IPS DF 4.7 (cell line): Measurements from ENCODE around the gene ROBO1.
"Not testable (repeated sequence)": the region's sequence is repeated elsewhere in the genome, so short reads cannot be mapped to it uniquely, and the experiment has no call there.

ENCODE experiments used
- DNase-seq: peaks from one replicate; pipeline ENCODE4 v3.0.0-alpha.2; 2013; ENCODE audit warnings: low spot score; ENCODE audit errors: extremely low read depth

ROBO1 gene

DNA sequence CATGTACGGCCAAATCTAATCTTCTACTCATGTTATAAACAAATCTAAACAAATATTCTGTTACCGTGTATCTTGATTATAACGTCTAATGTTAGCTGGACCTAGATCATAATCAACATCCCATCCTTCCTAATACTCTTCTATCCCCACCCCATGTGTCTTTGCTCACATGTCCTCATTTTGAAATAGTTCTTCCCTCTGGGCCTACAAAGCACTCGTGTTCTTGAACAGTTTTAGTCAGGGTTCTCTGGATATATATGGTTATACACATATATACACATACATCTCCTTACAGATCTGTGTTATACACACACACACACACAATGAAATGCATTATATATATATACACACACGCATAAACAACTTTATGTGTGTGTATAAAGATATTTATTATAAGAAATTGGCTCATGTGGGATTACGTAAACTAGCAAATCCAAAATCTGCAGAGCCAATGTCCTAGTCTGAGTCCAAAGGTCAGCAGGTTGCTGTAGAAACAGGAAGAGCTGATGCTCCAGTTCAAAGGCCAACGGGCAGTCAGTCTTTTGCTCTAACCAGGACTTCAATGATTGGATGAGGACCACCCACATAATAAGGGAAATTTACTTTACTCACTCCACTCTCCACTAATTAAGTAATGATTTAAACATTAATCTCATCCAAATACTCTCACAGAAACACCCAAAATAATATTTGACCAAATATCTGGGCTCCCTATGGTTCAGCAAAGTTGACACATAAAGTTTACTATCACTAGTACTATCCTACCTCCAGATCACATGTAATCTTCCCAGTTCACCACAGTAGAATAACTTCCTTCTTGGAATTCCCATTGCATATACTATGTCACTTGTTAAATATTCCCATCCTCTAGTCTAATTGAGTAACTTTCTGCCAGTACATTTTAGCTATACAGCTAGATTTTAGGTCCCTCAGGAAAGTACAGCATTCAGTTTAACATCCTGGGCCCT, 450.0 kb downstream of the ROBO1 start:
- DNase-seq = no peak

DNA sequence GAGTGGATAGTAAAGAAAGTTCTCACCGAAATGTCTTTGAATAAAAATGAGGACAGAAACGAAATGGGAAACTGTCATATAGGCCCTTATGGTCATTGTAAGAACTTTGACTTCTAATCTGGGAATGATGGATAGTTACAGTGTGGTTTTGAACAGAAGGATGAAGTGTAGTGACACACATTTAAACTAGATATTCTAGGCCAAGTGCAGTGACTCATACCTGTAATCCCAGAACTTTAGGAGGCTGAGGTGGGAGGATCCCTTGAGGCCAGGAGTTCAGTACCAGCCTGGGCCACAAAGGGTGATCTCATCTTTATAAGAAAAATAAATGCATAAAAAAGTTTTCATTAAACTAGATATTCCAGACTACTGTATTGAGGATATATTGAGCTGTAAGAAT, 452.8 kb downstream of the ROBO1 start:
- DNase-seq = no peak

DNA sequence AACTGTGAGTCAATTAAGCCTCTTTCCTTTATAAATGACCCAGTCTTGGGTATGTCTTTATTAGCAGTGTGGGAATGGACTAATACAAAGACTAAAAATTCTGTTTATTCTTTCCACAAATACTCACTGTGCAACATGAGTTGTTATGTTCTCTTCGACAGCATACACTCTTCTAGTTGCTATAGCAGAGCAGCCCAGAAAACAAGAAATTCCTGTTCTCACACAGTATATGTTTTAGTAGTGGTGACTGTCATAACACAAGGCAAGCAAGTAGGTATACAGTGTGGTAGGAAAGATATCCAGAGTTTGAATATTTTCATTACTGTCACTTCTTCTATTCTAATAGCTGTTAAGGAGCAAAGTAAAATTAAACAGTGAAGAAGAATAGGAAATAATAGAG, 453.3 kb downstream of the ROBO1 start:
- no peak for DNase-seq

DNA sequence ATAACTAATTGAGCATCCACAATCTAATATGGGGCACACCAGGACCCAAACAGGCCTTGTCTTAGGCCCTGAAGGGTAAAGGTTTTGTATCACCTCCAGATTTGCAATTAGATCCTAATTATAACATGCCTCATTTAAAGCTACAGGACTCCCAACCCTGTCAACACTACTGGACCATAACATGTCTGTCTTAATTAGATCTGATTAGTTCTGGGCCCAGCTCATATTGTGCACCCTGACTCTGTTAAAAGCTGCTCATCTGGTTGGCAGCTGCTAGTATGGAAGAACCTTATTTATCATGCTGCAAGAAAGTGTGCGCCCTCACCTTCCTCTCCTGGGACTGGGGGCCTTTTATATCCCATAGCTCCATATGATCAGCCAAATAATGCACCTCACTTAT, 457.8 kb downstream of the ROBO1 start:
- DNase-seq = no peak

DNA sequence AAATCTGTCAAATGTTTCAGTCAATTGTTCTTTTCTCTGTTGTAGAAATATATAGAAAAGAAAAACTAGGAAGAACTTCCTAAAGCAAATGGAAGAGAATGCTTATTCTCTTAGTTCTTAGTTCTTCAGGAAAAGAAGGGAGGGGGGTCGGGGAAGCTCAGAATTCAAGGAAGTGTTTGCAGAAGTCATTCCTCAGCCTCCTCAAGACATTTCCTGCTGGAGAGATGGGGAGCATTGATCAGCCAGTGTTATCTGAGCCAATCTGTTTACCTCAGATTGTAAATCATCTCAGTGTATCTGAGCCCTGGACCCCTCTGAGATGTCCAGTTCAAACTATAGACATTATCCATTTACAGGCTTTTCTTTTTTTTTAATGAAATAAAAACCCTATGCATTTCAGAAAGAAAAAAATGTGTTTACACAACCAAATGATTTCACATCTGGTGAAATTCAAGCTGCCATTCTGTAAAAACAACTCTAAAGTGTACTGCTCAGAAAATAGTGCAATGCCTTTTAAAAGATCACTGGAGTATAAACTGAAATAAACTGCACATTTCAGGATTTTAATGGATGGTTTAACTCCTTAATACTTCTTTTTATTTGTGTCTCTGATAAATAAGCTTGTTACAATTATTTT, 460.7 kb downstream of the ROBO1 start:
- DNase-seq = no peak

DNA sequence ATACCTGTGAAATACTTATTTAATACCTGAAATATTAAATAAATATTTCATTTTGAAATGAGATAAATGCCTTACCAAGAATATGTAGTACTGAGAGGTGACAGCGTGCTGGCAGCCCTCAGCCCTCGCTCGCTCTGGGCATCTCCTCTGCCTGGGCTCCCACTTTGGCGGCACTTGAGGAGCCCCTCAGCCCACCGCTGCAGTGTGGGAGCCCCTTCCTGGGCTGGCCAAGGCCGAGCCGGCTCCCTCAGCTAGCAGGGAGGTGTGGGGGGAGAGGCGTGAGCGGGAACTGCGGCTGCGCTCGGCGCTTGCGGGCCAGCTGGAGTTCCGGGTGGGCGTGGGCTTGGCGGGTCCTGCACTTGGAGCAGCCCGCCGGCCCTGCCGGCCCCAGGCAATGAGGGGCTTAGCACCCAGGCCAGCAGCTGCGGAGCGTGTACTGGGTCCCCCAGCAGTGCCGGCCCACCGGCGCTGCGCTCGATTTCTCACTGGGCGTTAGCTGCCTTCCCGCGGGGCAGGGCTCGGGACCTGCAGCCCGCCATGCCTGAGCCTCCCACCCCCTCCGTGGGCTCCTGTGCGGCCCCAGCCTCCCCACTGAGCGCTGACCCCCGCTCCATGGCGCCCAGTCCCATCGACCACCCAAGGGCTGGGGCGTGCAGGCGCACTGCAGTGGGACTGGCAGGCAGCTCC, 467.7 kb downstream of the ROBO1 start:
- not testable (repeated sequence) for DNase-seq

DNA sequence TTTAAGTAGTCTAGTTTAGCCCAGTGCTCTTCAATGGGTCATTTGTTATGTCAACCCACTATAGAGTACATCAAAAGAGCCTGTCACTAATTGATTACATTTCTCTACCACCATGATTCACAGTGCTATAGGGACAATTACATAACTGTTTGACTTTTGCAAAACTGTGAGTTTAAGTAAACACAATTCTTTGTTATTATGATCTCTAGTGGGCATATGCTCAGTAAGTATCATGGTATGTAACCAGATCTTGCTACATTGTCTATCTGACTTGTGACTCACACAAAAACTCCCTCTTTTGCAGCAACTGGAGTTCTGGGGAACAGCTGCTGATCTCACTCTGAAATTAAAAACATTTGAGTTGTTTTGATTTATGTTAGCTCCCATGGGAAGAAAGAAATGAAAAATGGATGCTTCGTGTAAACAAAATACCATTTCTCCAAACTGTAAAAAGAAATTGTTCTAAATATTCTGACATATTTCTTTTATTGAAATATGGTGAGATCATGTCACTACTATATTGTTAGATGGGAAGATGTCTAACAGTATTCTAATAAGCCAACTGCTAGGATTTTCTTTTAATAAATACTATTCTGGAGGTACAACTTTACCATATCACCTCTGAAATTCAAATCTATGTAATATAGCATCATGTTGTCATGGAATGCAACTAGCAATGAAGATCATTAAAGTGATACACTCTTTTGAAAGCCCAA, 470.4 kb downstream of the ROBO1 start:
- DNase-seq = no peak

DNA sequence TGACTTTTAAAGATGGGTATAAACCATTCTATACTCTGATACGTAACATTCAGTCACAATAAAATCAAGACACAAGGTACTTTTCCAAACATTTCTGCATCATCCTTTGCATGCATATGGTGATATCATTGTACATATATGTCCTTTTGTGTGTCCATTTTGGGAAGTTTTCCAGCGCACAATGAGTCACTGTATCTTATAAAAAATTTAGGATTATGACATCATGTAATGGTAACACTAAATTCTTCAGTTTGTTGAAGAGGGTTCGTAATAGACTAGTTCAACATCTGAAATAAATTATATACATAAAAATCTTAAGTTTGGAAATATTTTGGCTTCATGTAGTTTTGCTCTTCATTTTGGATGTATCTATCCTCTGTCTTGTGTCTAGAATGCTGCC, 480.9 kb downstream of the ROBO1 start:
- no peak for DNase-seq

DNA sequence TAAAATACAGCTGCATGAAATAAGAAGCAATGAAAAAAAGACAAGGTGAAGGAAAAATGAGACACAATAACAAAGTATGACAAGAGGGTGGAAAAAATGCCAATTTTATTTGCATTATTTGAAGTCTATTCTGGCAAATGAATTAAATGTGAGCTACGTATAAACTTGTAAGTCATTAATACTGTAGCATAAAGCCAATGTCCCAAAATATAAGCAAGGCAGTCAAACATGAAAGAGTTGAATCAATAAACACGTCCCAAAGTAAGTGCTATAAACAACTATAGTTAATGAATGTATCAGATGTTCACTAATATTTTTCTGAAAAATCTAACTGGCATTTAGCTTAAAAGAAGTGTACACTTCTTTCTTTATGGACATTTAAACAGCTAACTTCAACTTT, 481.9 kb downstream of the ROBO1 start:
- DNase-seq = no peak

DNA sequence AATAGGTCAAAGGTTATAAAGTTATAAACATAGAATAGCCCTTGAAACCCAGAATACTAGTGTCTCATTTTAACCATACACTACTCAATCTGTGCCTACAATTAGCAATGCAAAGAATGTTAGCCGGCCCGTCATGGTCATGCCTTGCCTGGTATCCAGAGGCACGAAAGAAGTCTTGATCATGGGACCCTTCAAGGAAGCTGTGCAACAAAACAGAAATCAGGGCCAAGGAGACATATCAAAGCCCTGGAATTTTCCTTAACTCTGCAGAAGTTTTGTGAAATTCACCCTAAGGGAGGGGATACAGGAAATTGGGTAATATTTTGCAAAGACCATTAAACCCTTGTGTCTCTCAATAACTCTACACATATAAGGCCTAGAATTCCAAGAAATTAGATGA, 482.4 kb downstream of the ROBO1 start:
- no peak for DNase-seq

DNA sequence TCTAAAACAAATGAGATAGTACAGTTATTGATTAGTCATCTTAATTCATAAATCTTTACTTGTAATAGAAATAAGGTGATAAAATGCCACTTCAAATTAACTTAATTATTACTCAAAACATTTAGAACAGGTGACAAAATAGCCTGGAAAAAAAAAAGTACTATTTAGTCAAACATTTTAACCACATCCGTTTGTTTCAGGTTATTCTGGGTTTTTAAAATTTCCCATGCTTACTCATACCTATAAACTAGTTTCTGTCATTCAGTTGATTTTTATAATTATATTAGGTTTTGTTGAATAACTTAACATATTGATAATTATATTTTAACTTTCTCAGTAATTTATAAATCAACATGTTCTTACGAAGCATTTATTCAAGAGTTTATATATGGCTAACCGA, 483.0 kb downstream of the ROBO1 start:
- no peak for DNase-seq

DNA sequence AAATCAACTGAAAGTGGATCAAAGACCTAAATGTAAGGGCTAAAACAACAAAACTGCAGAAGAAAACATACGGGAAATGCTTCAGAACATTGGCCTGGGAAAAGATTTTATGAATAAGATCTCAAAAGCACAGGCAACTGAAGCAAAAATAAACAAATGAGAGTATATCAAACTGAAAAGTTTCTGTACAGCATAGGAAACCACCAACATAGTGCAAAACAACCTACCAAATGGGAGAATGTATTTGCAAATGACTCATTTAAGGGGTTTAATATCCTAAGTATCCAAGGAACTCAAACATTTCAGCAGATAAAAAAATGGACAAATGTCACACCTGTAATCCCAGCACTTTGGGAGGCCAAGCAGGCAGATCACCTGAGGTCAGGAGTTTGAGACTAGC, 489.1 kb downstream of the ROBO1 start:
- DNase-seq = no peak

DNA sequence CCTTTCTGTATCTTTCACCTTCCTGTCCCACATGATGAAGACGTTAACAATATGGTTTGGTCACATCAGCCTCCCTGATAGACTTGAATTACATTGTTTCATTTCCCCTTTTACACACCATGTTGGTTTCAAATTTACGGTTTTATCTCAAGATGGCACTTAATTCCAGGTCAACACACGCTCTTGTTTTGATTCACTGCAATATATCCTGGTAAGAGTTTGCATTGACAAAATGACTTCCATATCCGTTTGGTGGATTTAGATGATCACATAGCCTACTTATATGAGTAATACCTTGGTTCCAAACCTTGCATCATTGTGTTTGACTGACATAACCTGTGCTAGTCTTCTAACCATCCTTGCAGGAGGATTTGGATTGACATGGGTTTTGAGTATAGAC, 499.4 kb downstream of the ROBO1 start:
- no peak for DNase-seq

DNA sequence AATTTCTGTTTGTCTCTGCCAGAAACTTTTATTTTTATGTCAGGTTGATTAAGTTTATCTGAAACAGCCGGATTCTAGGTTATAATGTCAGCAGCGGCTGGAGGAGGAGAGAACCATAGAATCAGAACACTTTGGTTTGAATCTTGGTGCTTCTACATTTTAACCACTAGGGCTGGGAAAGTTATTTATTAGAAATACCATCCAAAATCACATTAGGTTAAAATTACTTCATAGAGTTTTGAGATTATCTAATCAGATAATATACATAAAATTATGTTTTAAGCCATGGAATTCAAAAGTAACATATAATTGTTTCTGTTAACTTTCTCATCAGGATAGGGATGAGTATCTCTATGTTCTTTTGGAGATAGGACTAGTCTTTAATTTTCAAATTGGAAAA, 502.9 kb downstream of the ROBO1 start:
- no peak for DNase-seq

DNA sequence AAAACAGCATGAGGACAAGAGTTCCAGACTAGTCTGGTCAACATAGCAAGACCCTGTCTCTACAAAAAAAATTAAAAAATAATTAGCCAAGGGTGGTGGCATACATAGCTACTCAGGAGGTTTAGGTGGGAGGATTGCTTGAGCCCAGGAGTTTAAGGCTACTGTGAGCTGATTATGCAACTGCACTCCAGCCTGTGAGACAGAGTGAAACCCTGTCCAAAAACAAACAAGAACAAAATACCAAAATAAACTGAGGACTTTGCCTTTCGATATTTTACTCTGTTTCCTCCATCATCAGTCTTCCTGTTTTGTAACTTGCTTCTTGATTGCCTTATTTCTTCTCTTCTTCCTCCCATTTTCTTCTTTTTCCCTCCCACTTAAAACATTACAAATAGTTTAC, 504.4 kb downstream of the ROBO1 start:
- no peak for DNase-seq

DNA sequence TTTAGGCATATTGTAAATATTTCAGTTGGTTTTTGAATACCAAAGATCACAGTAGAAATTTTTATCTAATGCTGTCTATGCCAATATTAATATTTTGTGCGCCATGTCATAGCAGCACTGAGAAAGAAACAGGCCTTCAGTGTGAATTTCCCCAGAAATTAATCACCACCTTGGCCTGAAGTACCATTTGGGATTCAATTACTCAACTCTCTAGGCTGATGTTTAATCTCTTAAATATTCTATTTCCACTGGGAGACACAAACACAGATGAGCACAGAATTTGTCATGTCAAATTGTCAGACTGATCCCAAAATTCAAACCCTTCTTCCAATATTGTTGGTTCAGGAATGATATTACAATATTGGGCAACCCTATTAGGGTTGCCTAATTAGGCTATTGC, 509.3 kb downstream of the ROBO1 start:
- DNase-seq = no peak

DNA sequence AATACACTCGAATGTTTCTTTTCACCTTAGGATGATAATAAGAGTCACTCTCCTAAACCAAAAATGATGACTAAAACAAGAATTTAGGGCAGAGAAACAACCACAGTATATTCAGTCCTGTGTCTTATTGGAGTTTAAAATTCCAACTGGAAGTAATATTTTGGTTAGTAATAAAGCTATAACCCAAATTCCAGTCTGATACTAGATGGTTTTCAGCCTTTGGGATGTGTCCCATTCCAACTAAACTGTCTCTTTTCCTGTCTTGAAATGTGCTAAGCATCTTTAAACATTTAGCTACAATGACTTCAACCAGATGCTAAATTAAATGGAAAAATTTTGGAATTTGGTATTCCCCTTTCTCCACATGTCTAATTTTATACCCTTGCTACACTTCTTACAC, 510.0 kb downstream of the ROBO1 start:
- no peak for DNase-seq

DNA sequence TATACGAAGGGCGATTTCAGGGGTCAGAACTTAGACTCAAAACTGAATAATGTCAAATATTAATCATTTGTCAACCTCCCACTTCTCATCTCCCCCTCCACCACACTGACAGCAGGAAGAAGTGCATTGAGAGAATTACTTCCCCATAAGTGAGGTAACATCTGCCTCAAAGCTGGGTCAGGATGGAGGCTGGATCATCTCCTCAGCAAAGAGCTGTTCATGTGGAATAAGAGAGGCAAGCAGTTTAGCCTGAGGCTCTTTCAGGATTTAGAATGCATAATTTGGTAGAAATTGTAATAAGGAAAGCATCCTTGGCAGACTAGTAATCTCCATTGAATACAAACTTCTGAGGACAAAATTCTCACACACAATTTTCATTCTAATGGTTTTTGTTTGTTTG, 512.1 kb downstream of the ROBO1 start:
- no peak for DNase-seq

DNA sequence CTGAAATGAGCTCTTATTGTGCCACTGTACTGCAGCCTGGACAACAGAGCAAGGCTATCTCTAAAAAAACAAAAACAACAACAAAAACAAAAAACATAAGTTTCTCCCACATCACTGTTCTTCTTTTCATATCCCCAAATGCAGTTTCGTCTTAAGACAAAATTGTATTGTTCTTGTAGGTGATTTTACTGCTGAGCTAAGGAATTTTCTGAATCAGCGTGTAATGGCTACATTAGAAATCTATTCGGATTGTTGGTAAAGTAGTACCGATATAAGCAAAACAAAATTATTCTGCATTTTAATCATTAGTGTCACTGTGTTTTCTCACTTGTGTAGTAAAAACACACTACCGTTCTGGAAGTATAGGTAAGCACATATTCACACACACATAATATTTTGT, 512.5 kb downstream of the ROBO1 start:
- DNase-seq = no peak

DNA sequence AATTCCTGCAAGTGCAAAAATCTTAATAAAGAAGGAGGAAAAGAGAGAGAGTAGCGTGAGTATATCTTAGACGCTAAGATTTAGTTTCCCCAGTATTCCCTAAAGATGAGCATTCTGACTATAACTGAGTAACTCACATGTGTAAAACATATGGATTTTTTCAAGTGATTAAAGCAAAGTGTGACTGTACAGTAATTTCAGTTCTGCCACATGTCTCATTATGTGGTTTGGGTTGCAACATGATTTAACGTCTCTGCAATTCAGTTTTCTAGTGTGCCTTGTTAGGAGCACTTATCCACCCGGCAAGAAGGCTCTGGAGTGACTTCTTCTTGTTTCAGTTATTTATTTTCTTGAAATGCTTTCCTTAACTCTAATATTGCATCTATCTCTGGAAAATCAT, 514.1 kb downstream of the ROBO1 start:
- DNase-seq = no peak

DNA sequence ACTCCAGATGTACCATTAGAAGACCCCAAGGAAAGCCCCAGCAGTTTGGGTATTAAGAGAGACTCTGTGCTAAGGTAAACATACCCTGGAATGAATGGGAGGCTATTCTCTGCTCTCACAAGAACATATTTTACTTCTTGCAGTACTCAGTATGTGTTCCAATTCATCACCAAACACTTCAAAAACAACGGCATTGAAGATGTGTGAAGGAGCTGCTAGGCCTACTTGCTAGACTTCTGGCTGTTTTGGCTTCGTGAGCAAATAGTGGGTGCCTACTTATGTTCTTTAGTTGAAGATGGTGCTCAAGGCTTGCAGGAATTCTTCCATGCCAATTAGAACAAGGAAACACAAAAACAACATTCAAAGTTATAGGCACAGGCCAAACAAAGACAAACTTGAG, 514.5 kb downstream of the ROBO1 start:
- no peak for DNase-seq

DNA sequence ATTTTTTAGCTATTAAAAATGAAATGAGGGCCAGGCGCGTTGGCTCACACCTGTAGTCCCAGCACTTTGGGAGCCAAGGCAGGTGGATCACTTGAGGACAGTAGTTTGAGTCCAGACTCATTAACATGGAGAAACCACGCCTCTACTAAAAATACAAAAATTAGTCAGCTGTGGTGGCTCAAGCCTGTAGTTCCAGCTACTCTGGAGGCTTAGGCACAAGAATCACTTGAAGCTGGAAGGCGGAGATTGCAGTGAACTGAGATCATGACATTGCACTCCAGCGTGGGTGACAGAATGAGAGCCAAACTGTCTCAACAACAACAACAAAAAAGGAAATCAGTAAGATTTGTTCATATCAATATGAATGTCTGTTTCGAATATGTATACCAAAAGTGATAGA, 517.1 kb downstream of the ROBO1 start:
- no peak for DNase-seq
